GM12878 (cell line): ENCODE data around the gene FAM171A1.

Experiments
- CTCF ChIP-seq, 3 experiments: IDR thresholded peaks in 2 of 3; conservative IDR thresholded peaks in 1 of 3; 2 replicates each; pipeline ENCODE4 v1.5.1; 2011; ENCODE audit warnings: low read depth in 3 of 3, low read length in 3 of 3, mild to moderate bottlenecking in 3 of 3, control low read depth in 2 of 3, moderate library complexity in 2 of 3, inconsistent platforms in 1 of 3, mixed read lengths in 1 of 3; ENCODE audit not compliant: control insufficient read depth in 2 of 3, insufficient read depth in 1 of 3; ENCODE audit errors: extremely low read depth in 1 of 3
- EZH2 ChIP-seq: IDR thresholded peaks from 2 replicates; pipeline ENCODE4 v1.6.1; 2012; ENCODE audit warnings: low read depth, mild to moderate bottlenecking, control low read depth, inconsistent platforms, low read length, borderline replicate concordance; ENCODE audit not compliant: control insufficient read depth
- LARP7 ChIP-seq: fragments of 450-650 bp; IDR thresholded peaks from 2 replicates; pipeline ENCODE4 v1.6.1; 2017; ENCODE audit warnings: mild to moderate bottlenecking
- POLR2A ChIP-seq: IDR thresholded peaks from 2 replicates; pipeline ENCODE4 v1.6.1; 2011; ENCODE audit warnings: low read depth, mild to moderate bottlenecking, low read length
- RELB ChIP-seq: fragments of 450-650 bp; IDR thresholded peaks from 2 replicates; pipeline ENCODE4 v1.6.1; 2017; ENCODE audit warnings: low read depth, mild to moderate bottlenecking, moderate library complexity
- STAT1 ChIP-seq: fragments of 450-650 bp; conservative IDR thresholded peaks from 2 replicates; pipeline ENCODE4 v1.6.1; 2014; ENCODE audit warnings: antibody characterized with exemption, mild to moderate bottlenecking
- ZNF687 ChIP-seq: fragments of 450-650 bp; IDR thresholded peaks from 2 replicates; pipeline ENCODE4 v1.6.1; 2017; ENCODE audit warnings: mild to moderate bottlenecking, moderate library complexity

GRCh38 chr10:15309221-15309620 is 61.9 kb downstream of the FAM171A1 start:
- no peak for TF ChIP-seq ZNF687
- no peak for TF ChIP-seq CTCF (IDR thresholded peaks at IDR 0.05 in 2 of 3, conservative IDR thresholded peaks at IDR 0.05 in 1 of 3; ENCODE audit: control insufficient read depth in 2 of 3, extremely low read depth in 1 of 3, insufficient read depth in 1 of 3, low read depth in 3 of 3, low read length in 3 of 3)
- no peak for TF ChIP-seq LARP7
- no peak for TF ChIP-seq POLR2A
- no peak for TF ChIP-seq RELB
- no peak for TF ChIP-seq STAT1
- TF ChIP-seq EZH2 = no peak
